Thoracic aorta (tissue), 2 donors: Measurements from ENCODE around the gene ANXA8. TPM values are rescaled to one million over a fixed set of nuclear protein-coding genes. Genes with fewer than 3 reads are reported as not detected.
"Not testable (repeated sequence)": the region's sequence is repeated elsewhere in the genome, so short reads cannot be mapped to it uniquely, and the experiment has no call there.

Experiments used
- ATAC-seq: fragments of 150-250 bp; one replicate; pipeline ENCODE4 v1.8.0; 2017; ENCODE audit warnings: low read depth; ENCODE audit not compliant: insufficient number of reproducible peaks, low FRiP score
- DNase-seq: peaks from one replicate; pipeline ENCODE4 v3.0.0-alpha.2; 2020; ENCODE audit warnings: low spot score
- H3K27ac ChIP-seq, 2 donors: fragments of 200-600 bp; sonication (generic); 1 replicate in 1 of 2; 2 replicates in 1 of 2; pipeline ENCODE4 v1.5.1; 2016; ENCODE audit warnings: mild to moderate bottlenecking in 2 of 2, moderate library complexity in 2 of 2
- H3K27me3 ChIP-seq: fragments of 200-600 bp; sonication (generic); replicated peaks from 2 replicates; pipeline ENCODE4 v1.6.0; 2016; ENCODE audit warnings: mild to moderate bottlenecking; ENCODE audit not compliant: insufficient read depth
- H3K36me3 ChIP-seq: fragments of 200-600 bp; sonication (generic); one replicate; pipeline ENCODE4 v1.5.1; 2016
- H3K4me1 ChIP-seq, 2 donors: fragments of 200-600 bp; sonication (generic); 1 replicate in 1 of 2; 2 replicates in 1 of 2; pipeline versions ENCODE4 v1.5.1 to v1.6.0; 2016; ENCODE audit warnings: low read depth in 2 of 2, mild to moderate bottlenecking in 1 of 2; ENCODE audit not compliant: control insufficient read depth in 1 of 2
- H3K4me3 ChIP-seq: fragments of 200-600 bp; sonication (generic); 2 replicates; pipeline ENCODE4 v1.5.1; 2016; ENCODE audit warnings: mild to moderate bottlenecking
- H3K9me3 ChIP-seq: fragments of 200-600 bp; sonication (generic); 2 replicates; pipeline ENCODE4 v1.5.1; 2016
- total RNA-seq, 2 donors: library from RNA; depleted of rRNA; stranded (reverse); fragments of >200 nt; gene quantifications; one replicate each; pipeline versions ENCODE4 v1.1.0 to v1.2.3, GENCODE V29; 2016

Gene ANXA8
- total RNA-seq, 2 donors from 2014 or later: not detected

DNA sequence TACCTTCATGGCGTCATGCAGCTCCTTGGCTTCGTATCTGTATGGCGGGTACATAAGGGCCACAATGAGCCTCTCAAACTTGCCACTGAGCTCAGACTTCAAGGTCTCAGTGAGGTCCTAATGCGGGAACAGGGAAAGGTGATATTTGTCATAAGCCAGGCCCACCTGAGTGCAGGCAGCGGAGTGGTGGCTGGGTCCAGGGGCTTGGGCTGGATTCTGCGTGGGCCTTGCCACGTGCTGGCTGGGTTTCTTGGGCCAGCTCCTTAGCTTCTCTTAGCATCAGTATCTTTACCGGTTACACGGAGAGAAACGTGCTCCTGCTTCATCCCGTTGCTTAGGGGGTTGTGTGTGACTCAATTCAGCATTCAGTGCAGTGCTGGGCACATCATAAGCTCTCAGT lies 6.8 kb downstream of the ANXA8 start:
- DNase-seq, H3K4me3 ChIP-seq, H3K27ac ChIP-seq, H3K36me3 ChIP-seq, H3K27me3 ChIP-seq, H3K4me1 ChIP-seq, H3K9me3 ChIP-seq, ATAC-seq: not testable (repeated sequence)

DNA sequence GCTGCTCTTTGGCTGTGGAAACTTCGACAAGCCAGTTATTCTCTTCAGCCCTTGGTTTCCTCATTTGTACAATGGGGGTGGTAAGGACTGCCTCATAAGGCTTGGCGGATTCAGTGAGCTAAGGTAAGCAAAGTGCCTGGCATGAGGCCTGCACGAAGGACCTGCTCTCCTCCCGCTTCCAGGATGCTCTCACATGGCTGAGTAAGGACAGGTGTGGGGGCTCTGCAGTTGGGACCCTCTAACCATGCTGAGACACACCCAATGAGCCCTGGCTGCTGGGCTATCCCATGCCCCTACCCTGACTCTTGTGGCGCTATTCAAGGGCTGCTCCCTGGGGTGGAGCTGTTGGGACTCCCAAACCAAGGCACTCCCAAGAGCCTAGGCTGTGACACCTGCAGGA lies 8.8 kb downstream of the ANXA8 start:
- H3K36me3 ChIP-seq, H3K4me1 ChIP-seq, DNase-seq, ATAC-seq, H3K27me3 ChIP-seq, H3K27ac ChIP-seq, H3K9me3 ChIP-seq, H3K4me3 ChIP-seq: not testable (repeated sequence)

DNA sequence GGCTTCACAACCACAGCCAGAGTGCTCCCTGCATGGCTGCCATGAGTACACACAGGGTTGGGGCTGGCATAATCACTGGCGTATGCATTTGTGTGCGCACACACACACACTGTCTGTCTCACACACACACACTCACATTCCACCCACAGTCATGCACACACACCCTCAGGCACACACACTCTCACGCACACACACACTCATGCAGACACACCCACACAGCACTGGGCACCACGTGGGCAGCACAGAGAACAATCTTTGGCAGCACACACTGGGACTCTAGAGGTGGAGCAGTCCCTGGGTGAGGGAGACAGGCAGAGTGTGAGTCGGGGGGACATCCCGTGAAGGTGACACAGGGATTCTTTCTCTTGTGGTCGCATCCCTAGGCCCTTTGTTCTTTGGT lies 10.4 kb downstream of the ANXA8 start:
- H3K4me3 ChIP-seq, H3K9me3 ChIP-seq, H3K36me3 ChIP-seq, DNase-seq, H3K27ac ChIP-seq, H3K27me3 ChIP-seq, ATAC-seq, H3K4me1 ChIP-seq: not testable (repeated sequence)

DNA sequence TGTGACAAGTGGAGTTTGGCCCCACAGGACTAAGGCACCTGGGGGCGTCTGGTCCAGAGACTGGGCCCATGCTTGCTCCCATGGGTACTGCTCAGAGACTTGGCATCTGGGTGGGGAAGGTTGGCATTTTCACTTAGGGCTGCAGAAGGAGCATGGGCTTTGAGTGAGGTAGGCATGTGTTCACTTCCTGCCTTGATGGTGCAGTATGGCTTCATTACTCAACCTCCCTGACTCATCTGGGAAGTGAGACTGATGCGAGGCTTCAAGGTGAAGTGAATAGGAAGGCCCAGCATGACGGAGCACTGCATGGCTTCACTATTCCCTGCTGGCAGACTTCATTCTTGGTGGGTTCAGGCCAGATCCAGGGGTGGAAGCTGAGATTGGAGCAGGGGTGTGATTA lies 11.3 kb downstream of the ANXA8 start:
- ATAC-seq: not testable (repeated sequence)

DNA sequence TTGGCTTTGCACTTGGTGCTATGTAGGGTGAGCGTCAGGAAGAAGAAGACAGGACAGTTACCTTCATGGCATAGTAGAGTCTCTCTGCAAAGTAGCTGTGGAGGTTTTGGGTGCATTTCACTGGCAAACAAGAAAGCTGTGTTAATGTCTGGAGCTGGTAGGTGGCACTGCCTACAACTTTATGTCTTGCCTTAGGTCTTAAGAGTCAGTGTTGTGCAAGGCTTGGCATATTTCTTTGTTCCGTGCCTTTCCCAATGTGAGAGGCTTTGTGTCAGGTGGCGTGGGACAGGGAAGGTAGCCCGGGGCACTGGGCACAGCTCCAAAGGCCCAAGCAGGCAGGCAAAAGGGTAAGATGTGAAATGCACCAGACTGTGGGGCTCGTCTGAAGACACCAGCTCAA lies 11.8 kb downstream of the ANXA8 start:
- H3K4me3 ChIP-seq, ATAC-seq: not testable (repeated sequence)

More for the DNA sequence above, 11.3 kb downstream of the ANXA8 start:
- H3K36me3 ChIP-seq, H3K4me1 ChIP-seq, DNase-seq, H3K4me3 ChIP-seq, H3K27me3 ChIP-seq, H3K27ac ChIP-seq, H3K9me3 ChIP-seq: not testable (repeated sequence)

DNA sequence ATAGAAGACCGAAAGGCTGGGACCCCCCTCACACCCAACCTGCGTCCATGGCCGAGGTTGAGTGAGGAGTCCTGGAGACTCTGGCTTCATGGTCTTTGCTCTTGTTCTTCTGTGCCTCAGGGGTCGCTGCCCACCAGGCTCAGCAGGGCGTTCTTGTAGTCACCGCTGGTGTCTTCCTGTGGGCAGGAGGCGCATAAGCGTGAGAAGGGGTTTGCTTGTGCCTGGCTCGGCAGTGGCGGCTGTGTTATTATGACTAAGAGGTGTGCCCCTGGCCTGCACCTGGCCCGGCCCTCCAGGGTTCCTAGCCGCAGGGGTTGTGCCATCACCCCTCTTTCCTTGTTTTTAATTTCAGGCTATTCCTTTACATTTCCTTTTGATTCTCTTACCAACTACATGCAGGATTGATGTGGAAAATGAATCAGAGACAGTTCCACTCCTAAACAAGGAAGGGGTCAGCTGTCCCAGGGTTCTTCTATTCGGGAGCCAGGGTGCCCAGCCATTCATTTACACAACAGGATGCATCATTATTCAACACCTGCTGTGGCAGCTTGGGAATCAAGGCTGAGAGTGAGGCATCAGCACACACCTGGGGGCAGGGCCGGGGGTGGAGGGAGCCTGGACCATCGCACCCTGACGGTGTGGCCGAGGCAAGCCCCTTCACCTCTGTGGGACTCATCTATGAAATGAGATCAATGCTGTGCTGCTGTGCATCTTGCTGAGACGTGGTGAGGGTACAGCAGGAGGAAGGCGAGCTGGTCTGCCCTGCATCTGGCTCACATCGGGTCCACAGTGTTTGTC lies 15.0 kb downstream of the ANXA8 start:
- H3K9me3 ChIP-seq, H3K27ac ChIP-seq, H3K4me1 ChIP-seq, ATAC-seq, DNase-seq, H3K36me3 ChIP-seq, H3K4me3 ChIP-seq, H3K27me3 ChIP-seq: not testable (repeated sequence)

More for the DNA sequence above, 11.8 kb downstream of the ANXA8 start:
- not testable (repeated sequence) for H3K27me3 ChIP-seq, H3K36me3 ChIP-seq, DNase-seq, H3K27ac ChIP-seq, H3K9me3 ChIP-seq, H3K4me1 ChIP-seq

DNA sequence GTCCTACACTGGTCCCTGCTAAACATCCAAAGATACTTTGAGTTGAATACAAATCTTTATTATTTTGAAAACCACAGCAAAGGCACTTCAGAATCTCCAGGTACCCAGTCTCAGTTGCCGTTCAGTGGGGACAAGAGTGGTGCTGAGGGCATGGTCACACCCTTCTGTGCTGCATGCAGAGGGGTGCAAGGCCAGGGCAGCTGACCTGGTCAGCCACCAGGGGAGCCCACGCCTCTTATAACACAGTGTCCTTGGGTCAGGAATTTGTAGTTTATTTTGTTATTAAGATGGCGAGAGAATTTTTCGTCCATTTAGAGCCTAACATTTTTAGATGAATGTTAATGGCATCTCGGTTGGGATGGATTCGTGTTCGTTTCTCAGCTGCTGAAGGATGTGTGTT lies 16.0 kb downstream of the ANXA8 start:
- ATAC-seq, H3K4me3 ChIP-seq, H3K27ac ChIP-seq, DNase-seq, H3K27me3 ChIP-seq, H3K9me3 ChIP-seq, H3K4me1 ChIP-seq, H3K36me3 ChIP-seq: not testable (repeated sequence)

DNA sequence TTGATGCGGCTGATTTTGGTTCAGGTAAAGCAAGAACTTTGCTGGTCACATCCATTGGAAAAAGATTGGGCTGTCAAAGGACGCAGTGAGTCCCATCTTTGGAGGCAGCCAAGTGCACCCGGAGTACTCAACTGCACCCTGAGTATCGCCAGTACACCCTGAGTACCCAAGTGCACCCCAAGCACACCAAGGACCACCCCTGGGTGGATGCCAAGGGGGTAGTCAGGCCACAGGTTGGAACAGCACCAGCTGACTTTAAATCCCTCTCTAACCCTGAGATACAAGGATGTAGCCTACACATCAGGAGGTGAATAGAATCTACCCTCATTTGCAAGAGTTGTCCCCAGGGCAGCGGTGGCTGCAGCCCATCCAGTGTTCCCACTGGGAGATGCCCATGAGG lies 16.5 kb downstream of the ANXA8 start:
- DNase-seq, H3K4me1 ChIP-seq, H3K27ac ChIP-seq, H3K36me3 ChIP-seq, H3K27me3 ChIP-seq, ATAC-seq, H3K4me3 ChIP-seq, H3K9me3 ChIP-seq: not testable (repeated sequence)

DNA sequence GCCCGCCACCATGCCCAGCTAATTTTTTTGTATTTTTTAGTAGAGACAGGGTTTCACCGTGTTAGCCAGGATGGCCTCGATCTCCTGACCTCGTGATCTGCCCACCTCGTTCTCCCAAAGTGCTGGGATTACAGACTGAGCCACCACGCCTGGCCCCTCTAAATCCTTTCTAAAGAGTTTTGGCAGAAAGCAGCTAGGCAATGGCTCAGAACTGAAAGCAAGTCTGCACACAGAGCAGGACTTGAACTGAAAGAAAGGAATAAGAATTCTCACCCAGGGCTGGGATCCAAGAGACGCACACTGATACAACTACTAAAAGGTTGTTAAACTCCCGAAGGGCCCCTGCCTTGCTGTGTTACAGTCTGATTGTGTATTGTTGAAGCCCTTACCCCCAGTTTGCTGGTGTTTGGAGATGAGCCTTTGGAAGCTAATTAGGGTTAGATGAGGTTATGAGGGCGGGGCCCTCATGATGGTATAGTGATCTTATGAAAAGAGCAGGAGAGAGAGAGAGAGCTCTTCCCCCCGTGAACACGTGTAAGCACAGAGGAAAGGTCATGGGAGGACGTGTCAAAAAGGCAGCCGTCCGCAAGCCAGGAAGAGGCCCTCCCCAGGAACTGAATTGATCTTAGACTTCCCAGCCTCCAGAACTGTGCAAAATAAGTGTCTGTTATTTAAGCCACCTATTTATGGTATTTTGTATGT lies 18.5 kb downstream of the ANXA8 start:
- H3K27ac ChIP-seq, DNase-seq, H3K4me3 ChIP-seq, H3K27me3 ChIP-seq, H3K36me3 ChIP-seq, H3K9me3 ChIP-seq, H3K4me1 ChIP-seq, ATAC-seq: not testable (repeated sequence)

DNA sequence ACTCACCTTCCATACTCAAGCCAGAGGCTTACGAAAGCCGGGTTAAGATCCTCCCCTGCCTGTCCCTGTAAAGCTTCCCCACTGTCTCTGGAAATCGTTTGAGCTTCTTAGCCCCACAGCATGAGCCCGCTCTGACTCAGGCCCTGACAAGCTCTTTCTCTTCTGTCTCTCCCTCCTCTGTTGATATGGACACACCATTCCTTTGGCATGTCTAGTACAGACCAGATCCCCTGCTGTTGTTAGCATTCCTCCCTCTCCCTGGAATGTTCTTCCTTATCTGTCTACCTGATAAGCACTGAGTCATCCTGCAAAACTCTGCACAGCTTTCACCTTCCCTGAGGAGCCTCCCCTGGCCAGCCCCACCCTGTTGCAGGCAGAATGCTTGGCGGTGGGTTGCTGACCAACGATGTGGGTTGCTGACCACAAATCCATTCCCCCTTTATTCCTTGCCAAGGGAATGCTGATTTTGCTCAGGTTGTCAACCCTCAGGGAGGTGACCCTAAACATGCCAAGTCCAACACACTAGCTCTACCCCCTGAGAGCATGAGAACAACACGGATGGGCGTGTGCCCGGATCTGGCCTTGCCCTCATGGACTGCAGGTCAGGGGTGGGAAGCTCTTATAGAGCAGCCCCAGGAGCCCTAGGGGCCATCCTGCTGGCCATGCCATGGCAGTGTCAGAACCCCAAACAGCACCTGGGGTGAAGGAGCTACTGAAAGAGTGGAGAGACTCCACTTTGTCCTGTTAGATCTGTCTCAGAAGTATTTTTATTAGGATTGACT lies 21.1 kb downstream of the ANXA8 start:
- H3K4me3 ChIP-seq, H3K36me3 ChIP-seq, H3K9me3 ChIP-seq, H3K4me1 ChIP-seq, DNase-seq, ATAC-seq, H3K27ac ChIP-seq, H3K27me3 ChIP-seq: not testable (repeated sequence)

DNA sequence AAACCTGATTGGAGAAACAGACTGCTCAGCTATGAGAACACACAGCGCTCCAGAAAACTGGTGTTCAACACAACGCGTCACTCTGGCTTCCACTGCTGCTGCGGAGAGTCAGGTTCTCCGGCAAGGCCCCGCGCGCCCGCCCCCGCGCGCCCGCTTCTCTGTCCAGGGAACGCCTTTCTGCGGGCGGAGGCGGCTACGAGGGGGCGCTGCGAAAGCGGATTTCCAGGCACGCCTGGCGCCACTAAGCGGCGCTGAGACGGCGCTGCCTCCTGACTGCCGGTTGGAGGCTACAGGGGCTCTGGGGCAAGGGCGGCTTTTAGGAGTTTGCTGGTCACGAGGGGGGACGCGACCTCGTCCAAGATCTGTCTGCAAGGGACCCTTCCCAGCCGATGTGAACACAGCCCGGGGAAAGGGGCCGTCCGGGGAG lies 22.6 kb downstream of the ANXA8 start:
- not testable (repeated sequence) for H3K4me1 ChIP-seq, H3K36me3 ChIP-seq, ATAC-seq, H3K27me3 ChIP-seq, H3K27ac ChIP-seq, H3K9me3 ChIP-seq
- DNase-seq: peak; percentile 22
- H3K4me3 ChIP-seq: peak overlapping the region; percentile 54
